GOT3 (cell line): ENCODE measurements around the gene PTER.

ENCODE experiments used
- DNase-seq: peaks from one replicate; lab custom pipeline; 2025; ENCODE audit warnings: mixed read lengths; lab: John Stamatoyannopoulos, UW

Gene PTER

DNA sequence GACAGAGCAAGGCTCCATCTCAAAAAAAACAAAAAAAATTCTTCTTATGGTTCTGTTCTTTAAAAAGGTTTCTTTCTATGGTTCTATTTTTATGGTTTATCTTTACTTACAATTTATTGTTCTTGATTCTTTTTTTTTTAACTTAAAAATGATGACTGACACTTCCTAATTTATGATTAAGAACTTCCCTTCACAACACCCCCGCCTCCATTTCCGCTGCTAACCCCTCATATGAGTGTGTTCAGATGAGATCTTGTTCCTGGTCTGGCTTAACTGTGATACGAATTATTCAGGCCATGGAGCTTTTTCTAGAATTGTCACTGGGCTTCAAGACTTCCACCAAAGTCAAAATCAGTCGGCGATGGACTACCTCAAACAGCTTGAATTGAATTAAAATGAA, 33.9 kb downstream of the PTER start:
- DNase-seq = no peak

GRCh38 chr10:16472828-16473227, 36.0 kb downstream of the PTER start:
- no peak for DNase-seq

GRCh38 chr10:16477757-16478156, 40.9 kb downstream of the PTER start:
- DNase-seq = no peak

- DNase-seq = no peak
These were observed 42.0 kb downstream of the PTER start for GRCh38 chr10:16478801-16479200.

GRCh38 chr10:16481052-16481728, 44.4 kb downstream of the PTER start:
- DNase-seq = no peak

GRCh38 chr10:16483241-16483917, 46.6 kb downstream of the PTER start:
- DNase-seq = no peak

DNA sequence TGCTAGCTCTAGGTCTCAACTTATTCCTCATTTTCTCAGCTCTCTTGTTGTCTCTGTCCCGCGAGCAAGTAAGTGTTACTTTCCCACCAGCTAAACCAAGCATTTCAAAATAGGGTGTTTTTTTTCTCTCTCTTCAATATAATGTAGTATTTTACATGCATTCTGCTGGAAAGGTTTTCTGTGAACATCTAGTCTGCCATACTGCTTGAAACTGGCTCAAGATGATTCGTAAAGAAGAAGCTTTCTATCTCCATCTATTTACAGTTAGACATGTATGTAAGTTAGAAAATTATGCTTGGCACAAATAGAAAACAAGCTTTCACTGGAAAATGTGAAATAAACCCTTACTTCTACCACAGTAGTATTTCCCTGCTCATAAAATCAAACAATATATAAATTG, 53.7 kb downstream of the PTER start:
- DNase-seq = no peak

DNA sequence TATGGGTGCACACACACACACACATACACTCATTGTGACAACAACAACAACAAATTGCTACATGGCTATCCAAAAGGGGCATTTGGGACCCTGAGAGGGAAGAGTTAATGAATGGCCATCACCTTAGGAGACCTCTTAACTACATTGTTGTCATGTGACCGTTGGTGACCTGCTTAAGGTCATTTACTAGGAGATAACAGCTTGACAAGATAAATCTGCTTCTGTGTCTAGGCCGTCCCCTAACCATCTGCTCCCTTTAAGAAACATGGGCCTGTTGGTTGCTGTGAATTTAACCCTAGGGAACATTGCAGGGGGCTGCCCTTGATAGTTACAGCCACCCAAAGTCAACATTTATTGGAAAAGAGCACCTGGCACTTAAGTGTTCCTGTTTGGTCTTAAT, 55.1 kb downstream of the PTER start:
- no peak for DNase-seq

GRCh38 chr10:16493884-16494536, 57.2 kb downstream of the PTER start:
- no peak for DNase-seq

GRCh38 chr10:16497911-16498310, 61.1 kb downstream of the PTER start:
- DNase-seq = no peak

DNA sequence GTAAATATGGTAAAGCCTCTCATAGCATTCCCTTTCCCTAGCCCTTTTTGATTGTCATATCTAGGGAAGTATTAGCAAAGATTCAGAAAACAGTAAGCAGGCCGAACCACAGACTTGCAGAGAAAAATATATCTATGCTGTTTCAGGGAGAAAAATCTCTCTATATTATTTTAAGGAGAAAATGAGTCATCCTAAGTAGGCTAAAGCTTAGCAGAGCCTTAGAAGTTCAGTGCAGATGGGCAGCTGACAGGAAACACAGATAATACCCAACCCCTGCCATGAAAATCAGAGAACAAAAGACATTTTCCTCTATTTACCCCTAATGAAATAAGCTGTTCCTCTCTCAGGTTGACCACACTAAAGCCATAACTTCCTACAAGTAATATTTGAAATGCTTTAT, 68.4 kb downstream of the PTER start:
- no peak for DNase-seq

- DNase-seq = no peak
These were observed 73.2 kb downstream of the PTER start for GRCh38 chr10:16509996-16510395.

DNA sequence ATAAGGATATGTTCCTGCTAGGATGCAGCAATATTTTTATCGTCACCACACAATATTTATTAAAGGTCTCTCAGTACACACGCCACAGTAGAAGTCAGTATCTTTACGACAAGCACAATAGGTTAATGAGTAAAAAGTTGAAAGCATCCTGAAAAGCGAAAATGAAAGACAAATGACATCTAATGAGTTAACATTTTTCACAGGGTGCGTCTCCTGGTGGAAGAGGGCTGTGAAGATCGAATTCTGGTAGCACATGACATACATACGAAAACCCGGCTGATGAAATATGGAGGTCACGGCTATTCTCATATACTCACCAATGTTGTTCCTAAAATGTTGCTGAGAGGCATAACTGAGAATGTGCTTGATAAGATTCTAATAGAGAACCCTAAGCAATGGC, 74.0 kb downstream of the PTER start:
- DNase-seq = no peak

- DNase-seq = no peak
These were observed 82.0 kb downstream of the PTER start for GRCh38 chr10:16518822-16519221.

DNA sequence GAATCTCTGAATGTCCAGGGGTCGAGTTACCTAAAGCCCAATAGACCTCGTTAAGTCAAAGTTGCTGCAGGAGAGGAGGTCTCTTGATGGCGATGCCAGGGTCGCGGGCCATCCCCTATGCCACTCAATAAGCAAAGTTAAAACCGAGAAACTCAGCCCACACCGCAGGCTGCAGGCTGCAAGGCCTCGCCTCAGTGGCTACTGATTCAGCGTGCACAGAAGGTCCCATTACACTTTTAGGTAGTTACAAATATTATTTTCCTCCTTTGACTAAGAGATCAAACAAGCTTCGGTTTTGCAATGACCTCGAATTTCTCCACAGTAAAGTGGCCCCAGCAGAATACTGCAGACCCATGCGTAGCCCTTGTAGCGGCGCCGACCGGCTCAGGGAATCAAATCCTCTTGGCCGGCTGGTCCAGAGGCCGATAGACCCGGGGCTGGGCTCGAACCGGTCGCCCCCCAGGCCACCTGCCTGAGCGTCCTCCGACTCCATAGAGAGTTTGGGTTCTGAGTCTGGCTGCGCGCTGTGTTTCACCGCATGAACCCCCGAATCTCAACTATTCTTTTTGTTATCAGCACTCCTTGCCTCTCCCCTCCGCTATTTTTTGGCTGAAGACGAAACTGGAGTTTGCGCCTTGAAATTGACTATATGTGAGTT, 82.6 kb downstream of the PTER start:
- DNase-seq = no peak

DNA sequence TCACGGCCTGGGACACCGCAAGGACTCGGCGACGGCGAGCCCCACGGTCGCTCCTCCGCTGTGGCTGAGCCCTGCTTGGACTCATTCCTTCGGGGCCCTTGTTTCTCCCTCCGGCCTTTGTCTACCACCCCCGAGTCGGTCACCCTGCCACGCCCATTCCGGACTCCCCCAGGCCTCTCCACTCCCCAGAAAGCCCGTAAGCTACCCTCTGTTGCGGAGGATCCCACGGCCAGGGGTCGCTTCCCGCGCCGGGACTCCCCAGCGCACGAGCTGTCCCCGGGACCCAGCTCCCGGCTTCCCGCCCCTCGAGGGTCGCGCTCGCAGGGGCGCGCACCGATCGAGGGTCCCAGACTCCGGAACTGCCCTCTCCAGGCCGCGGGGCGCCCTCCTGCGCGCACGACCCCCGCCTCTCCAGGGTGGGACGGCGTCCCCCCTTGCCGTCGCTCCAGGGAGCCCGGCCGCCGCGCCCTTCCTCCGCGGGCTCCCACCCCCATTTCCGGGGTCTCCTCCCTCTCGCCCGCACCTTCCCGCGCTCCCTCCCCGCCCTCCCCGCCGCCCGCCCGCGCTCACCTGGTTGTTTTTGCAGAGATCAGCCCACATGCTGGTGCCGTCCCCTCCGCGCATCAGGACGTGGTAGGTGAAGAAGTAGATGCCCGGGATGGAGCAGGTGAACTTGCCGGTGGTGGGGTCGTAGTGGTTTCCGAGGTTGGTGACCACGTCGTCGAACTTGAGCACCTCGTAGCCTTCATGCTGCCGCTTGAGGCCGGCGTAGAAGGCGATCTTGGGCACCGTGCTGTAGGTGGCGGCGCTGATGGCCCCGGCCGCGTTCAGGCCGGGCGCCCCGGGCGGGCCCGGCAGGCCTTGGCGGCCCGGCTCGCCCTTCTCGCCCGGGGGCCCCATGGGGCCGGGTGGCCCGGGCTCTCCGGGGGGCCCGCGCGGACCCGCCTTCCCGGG, 83.4 kb downstream of the PTER start:
- DNase-seq = no peak

- no peak for DNase-seq
These were observed 84.1 kb downstream of the PTER start for GRCh38 chr10:16520900-16521299.

DNA sequence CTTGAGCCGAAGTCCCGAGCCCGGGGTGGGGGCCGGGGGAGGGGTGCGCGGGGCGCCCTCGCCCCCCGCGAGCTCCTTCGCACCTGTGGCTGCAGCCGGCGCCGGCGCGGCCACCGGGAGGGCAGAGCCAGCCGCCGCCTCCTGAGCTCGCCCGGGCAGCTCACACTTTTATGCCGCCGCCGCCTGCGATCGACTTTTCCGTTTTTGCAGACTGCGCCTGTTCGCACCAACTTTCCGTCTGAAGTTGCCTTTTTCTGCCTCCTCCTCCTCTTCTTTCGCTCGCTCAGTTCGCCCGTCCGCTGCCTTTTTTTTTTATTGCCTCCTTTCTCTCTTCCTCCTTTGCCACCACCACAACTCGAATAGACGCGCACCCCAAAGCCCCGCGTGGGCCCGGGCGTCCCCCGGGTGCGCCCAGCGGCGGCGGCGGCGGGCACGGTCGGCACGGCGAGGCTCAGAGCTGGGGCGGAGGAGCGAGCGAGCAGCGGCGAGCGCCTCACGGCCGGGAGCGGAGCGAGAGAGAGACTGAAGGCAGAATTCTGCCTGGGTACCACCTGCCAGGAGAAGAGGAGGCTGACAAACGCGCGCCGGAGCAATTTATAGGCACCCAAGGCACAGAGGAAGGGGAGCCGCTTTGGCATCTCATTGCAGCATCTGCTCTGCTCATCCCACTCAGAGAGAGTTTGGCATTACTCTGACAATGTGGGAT, 84.7 kb downstream of the PTER start, which contains the start of gene C1QL3:
Gene C1QL3, minus strand, starts transcription at position 569 of the 706 bp plus-strand sequence. CDS start 814 bp downstream, outside the sequence.
- no peak for DNase-seq

GRCh38 chr10:16527452-16527851, 90.6 kb downstream of the PTER start:
- DNase-seq = no peak

GRCh38 chr10:16529853-16530252, 93.0 kb downstream of the PTER start:
- no peak for DNase-seq

DNA sequence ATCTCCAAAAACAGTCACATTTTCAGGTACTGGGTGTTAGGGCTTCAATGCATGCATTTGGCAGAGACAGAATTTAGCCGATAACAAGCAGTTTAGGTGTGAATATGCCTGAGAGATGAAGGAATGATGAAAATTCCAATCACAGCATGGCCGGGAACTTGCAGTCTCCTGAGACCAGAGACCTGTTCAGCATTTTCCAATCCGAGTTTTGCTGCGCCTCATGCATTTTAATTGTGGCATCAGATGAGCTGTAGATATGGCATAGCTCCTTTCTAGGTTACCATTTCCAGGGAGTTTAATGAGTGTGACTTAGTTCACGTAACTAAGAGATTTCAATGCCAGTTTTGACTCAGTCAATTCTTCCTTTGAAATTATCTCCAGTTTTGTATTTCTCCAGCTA, 99.3 kb downstream of the PTER start:
- DNase-seq = no peak
